ENCODE results near the gene SPRY2.

SPRY2 gene

GRCh38 chr13:80306337-80306972 lies 34.5 kb downstream of the SPRY2 start:
- DNase-seq (ENCODE audit: low read depth): no peak
- TF ChIP-seq CTCF (conservative IDR thresholded peaks at IDR 0.05; ENCODE audit: control insufficient read depth, insufficient read depth, low read depth, low read length): no peak
- H3K4me3 ChIP-seq (ENCODE audit: control insufficient read depth, low read depth, low read length): no peak overlapping the region

- no peak for TF ChIP-seq CTCF (conservative IDR thresholded peaks at IDR 0.05; ENCODE audit: control insufficient read depth, insufficient read depth, low read depth, low read length)
- no peak overlapping the region for H3K4me3 ChIP-seq (ENCODE audit: control insufficient read depth, low read depth, low read length)
- no peak for DNase-seq (ENCODE audit: low read depth)
Observed at GRCh38 chr13:80305737-80306136, 35.2 kb downstream of the SPRY2 start.

GRCh38 chr13:80303225-80303811 lies 37.6 kb downstream of the SPRY2 start:
- DNase-seq (ENCODE audit: low read depth): peak; percentile 45
- TF ChIP-seq CTCF (conservative IDR thresholded peaks at IDR 0.05; ENCODE audit: control insufficient read depth, insufficient read depth, low read depth, low read length): no peak
- H3K4me3 ChIP-seq (ENCODE audit: control insufficient read depth, low read depth, low read length): no peak overlapping the region

DNA sequence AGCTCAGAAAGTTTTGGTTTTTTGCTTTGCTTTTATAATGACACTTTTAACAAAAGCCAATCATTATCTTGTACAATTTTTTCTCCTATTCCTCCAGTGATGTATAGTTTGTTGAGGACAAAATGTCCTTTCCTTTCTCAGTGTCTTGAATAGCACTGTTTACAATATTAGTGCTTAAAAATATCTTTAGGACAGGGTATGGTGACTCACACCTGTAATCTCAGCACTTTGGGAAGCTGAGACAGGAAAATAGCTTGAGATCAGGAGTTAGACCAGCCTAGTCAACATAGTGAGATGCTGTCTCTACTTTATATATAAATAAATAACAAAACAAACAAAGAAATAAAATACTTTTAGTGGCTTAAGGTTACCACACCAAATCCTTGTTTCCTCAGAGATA lies 41.9 kb downstream of the SPRY2 start:
- TF ChIP-seq CTCF (conservative IDR thresholded peaks at IDR 0.05; ENCODE audit: control insufficient read depth, insufficient read depth, low read depth, low read length): no peak
- no peak overlapping the region for H3K4me3 ChIP-seq (ENCODE audit: control insufficient read depth, low read depth, low read length)

GRCh38 chr13:80297503-80297902 lies 43.4 kb downstream of the SPRY2 start:
- TF ChIP-seq CTCF (conservative IDR thresholded peaks at IDR 0.05; ENCODE audit: control insufficient read depth, insufficient read depth, low read depth, low read length): no peak
- H3K4me3 ChIP-seq (ENCODE audit: control insufficient read depth, low read depth, low read length): no peak overlapping the region
- no peak for DNase-seq (ENCODE audit: low read depth)

More for the DNA sequence above, 41.9 kb downstream of the SPRY2 start:
- DNase-seq (ENCODE audit: low read depth): peak; percentile 4

DNA sequence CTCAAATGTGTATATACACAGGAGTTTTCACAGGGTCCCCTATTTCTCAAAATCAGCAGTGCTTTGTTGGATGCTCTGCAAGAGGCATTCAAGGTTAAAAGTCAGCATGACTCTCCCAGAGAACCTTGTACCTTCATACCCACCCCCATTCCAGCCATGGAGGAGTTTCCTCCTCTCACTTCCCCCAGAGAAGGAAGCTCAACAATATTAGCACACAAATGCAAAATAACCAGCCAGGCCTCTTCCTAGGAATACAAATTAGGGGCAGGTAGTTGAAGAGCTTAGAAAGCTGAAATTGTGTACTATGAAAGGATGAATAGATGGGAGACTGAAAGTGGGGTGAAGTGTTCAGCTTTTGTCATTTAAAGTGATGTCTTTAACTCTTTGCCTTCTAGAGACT lies 43.8 kb downstream of the SPRY2 start:
- no peak for DNase-seq (ENCODE audit: low read depth)
- no peak for TF ChIP-seq CTCF (conservative IDR thresholded peaks at IDR 0.05; ENCODE audit: control insufficient read depth, insufficient read depth, low read depth, low read length)
- H3K4me3 ChIP-seq (ENCODE audit: control insufficient read depth, low read depth, low read length): no peak overlapping the region
